PC-9 (cell line): ENCODE measurements around the gene C3orf18. TPM values are rescaled to one million over a fixed set of nuclear protein-coding genes. Genes with fewer than 3 reads are reported as not detected.

ENCODE experiments used
- BruUV-seq: library from RNA; stranded (reverse); fragments of 400-500 nt; replicated peaks from 2 replicates; lab custom pipeline; 2021; lab: Mats Ljungman, UMichigan
- CTCF ChIA-PET: fragments of 300-600 bp; sonication (Branson Sonifier 250); formaldehyde crosslinking; loops from one replicate; lab custom pipeline; 2022; ENCODE audit warnings: antibody characterized with exemption; lab: Charles Lee
- POLR2A ChIA-PET: fragments of 300-600 bp; sonication (Branson Sonifier 250); formaldehyde crosslinking; loops from one replicate; lab custom pipeline; 2022; ENCODE audit warnings: antibody characterized with exemption; ENCODE audit not compliant: unreplicated experiment; lab: Charles Lee
- DNase-seq, 2 experiments: peaks; one replicate each; pipeline versions ENCODE4 v3.0.0 to v3.0.0-alpha.2; 2015 to 2022; ENCODE audit warnings: mixed read lengths in 1 of 2
- H2AFZ ChIP-seq: fragments of 200-600 bp; sonication (generic); 2 replicates; pipeline ENCODE4 v1.8.1; 2017; ENCODE audit warnings: antibody characterized with exemption
- H3F3A ChIP-seq: fragments of 200-600 bp; sonication (generic); 2 replicates; pipeline ENCODE4 v1.8.1; 2017; ENCODE audit warnings: antibody characterized with exemption, mild to moderate bottlenecking, low read depth; ENCODE audit not compliant: insufficient read depth
- H3K27ac ChIP-seq: fragments of 200-600 bp; sonication (generic); 2 replicates; pipeline ENCODE4 v1.6.1; 2016; ENCODE audit warnings: mixed run types
- H3K27me3 ChIP-seq: fragments of 200-600 bp; sonication (generic); 2 replicates; pipeline ENCODE4 v1.6.1; 2016; ENCODE audit warnings: low read depth, mixed run types; ENCODE audit not compliant: insufficient read depth
- H3K36me3 ChIP-seq: fragments of 200-600 bp; sonication (generic); 2 replicates; pipeline ENCODE4 v1.6.1; 2016; ENCODE audit warnings: low read depth, mixed run types
- H3K4me1 ChIP-seq: fragments of 200-600 bp; sonication (generic); replicated peaks from 2 replicates; pipeline ENCODE4 v1.6.1; 2016; ENCODE audit warnings: mixed run types; ENCODE audit not compliant: insufficient read depth
- H3K4me2 ChIP-seq: fragments of 200-600 bp; sonication (generic); 2 replicates; pipeline ENCODE4 v1.6.1; 2017; ENCODE audit warnings: mixed run types
- H3K4me3 ChIP-seq: fragments of 200-600 bp; sonication (generic); 2 replicates; pipeline ENCODE4 v1.6.1; 2016; ENCODE audit warnings: mixed run types
- H3K79me2 ChIP-seq: fragments of 200-600 bp; sonication (generic); 2 replicates; pipeline ENCODE4 v1.6.1; 2017; ENCODE audit warnings: low read depth, mixed run types
- H3K9me2 ChIP-seq: fragments of 200-600 bp; sonication (generic); 2 replicates; pipeline ENCODE4 v1.8.1; 2017; ENCODE audit warnings: mild to moderate bottlenecking; ENCODE audit not compliant: insufficient read depth
- H3K9me3 ChIP-seq: fragments of 200-600 bp; sonication (generic); 2 replicates; pipeline ENCODE4 v1.8.1; 2016; ENCODE audit warnings: low read depth; ENCODE audit not compliant: insufficient read depth
- H4K20me1 ChIP-seq: fragments of 200-600 bp; sonication (generic); 2 replicates; pipeline ENCODE4 v1.8.1; 2017; ENCODE audit not compliant: insufficient read depth
- CTCF ChIP-seq: fragments of 200-600 bp; sonication (generic); conservative IDR thresholded peaks from 2 replicates; pipeline ENCODE4 v1.6.1; 2017; ENCODE audit warnings: mixed run types, antibody characterized with exemption, mild to moderate bottlenecking, moderate library complexity
- EZH2 ChIP-seq: fragments of 200-600 bp; sonication (generic); IDR thresholded peaks from 2 replicates; pipeline ENCODE4 v1.8.0; 2017; ENCODE audit warnings: antibody characterized with exemption, low read depth
- intact Hi-C: fragments of 100-400 bp; cut with micrococcal nuclease; formaldehyde crosslinking; loops from one replicate; pipeline ENCODE4 v1.10.0; 2022; ENCODE audit not compliant: unreplicated experiment
- total RNA-seq: library from RNA; stranded (reverse); gene quantifications from 2 replicates; pipeline ENCODE4 v1.2.3, GENCODE V29; 2021

C3orf18 gene
- total RNA-seq, 1 experiment from 2014 or later: 7.5 TPM

GRCh38 chr3:50574444-50574831 is 6.9 kb upstream of the C3orf18 start:
- H4K20me1 ChIP-seq: no peaks in the 10 kb centered on the region
- peaks cover 11% of the 10 kb centered on the region; the same call in 1 of the 2 replicates for H3K79me2 ChIP-seq
- BruUV-seq: no TSS peak
- ChIA-PET POLR2A (no interaction called here), CTCF (no interaction called here)
- TF ChIP-seq EZH2 (no peak), CTCF (no peak)
- H3K36me3 ChIP-seq: no peaks in the 10 kb centered on the region
- no peak for DNase-seq
- intact Hi-C loops: no loop called here
- no peak overlapping the region for H3K4me3 ChIP-seq
- no peak overlapping the region for H3K4me2 ChIP-seq
- H3K9me3 ChIP-seq: no peaks in the 10 kb centered on the region
- H2AFZ ChIP-seq: no peak overlapping the region
- no peaks in the 10 kb centered on the region for H3K9me2 ChIP-seq
- no peak overlapping the region for H3K27ac ChIP-seq
- peaks cover 7% of the 10 kb centered on the region; the same call in 1 of the 2 replicates for H3K4me1 ChIP-seq
- H3K27me3 ChIP-seq: no peaks in the 10 kb centered on the region
- H3F3A ChIP-seq: no peaks in the 10 kb centered on the region

- H2AFZ ChIP-seq: no peak overlapping the region
- ChIA-PET POLR2A (no interaction called here), CTCF (no interaction called here)
- no peaks in the 10 kb centered on the region for H4K20me1 ChIP-seq
- H3K79me2 ChIP-seq: peaks cover 11% of the 10 kb centered on the region; the same call in 1 of the 2 replicates
- H3K9me3 ChIP-seq: no peaks in the 10 kb centered on the region
- H3K27me3 ChIP-seq: no peaks in the 10 kb centered on the region
- H3K27ac ChIP-seq: no peak overlapping the region
- no peaks in the 10 kb centered on the region for H3K9me2 ChIP-seq
- DNase-seq: peak in 1 of 2 experiments; percentile 17
- no peak overlapping the region for H3K4me3 ChIP-seq
- TF ChIP-seq CTCF (no peak), EZH2 (no peak)
- H3K4me1 ChIP-seq: peaks cover 7% of the 10 kb centered on the region; the same call in 1 of the 2 replicates
- H3F3A ChIP-seq: no peaks in the 10 kb centered on the region; the same call in 1 of the 2 replicates
- no TSS peak for BruUV-seq
- no peaks in the 10 kb centered on the region for H3K36me3 ChIP-seq
- H3K4me2 ChIP-seq: no peak overlapping the region
- intact Hi-C loops: no loop called here
Measured at GRCh38 chr3:50573566-50574443, 6.3 kb upstream of the C3orf18 start.

- no peak overlapping the region for H3K4me3 ChIP-seq
- H2AFZ ChIP-seq: no peak overlapping the region
- no peaks in the 10 kb centered on the region for H3K27me3 ChIP-seq
- H3K9me2 ChIP-seq: no peaks in the 10 kb centered on the region
- intact Hi-C loops: loop anchor here (1.0 kb wide), 1 partner anchor 41 kb away; no protein-coding TSS in a partner anchor
- peaks cover 8% of the 10 kb centered on the region; the same call in 1 of the 2 replicates for H3F3A ChIP-seq
- H3K4me2 ChIP-seq: no peak overlapping the region
- no peaks in the 10 kb centered on the region for H3K9me3 ChIP-seq
- H3K79me2 ChIP-seq: peaks cover 11% of the 10 kb centered on the region; the same call in 1 of the 2 replicates
- no peak for TF ChIP-seq EZH2
- no peak for TF ChIP-seq CTCF
- no peak overlapping the region for H3K27ac ChIP-seq
- ChIA-PET POLR2A (interaction anchor here (0.6 kb wide), 1 partner anchor 812 kb away, joined by 5 read pairs; the partner anchor contains the start of gene MANF), CTCF (interaction anchor here (0.6 kb wide), 2 partner anchors 812 to 1154 kb away, joined by 3 to 12 read pairs; partner anchors contain the start of gene MANF)
- peaks cover 7% of the 10 kb centered on the region; the same call in 1 of the 2 replicates for H3K4me1 ChIP-seq
- no peaks in the 10 kb centered on the region for H3K36me3 ChIP-seq
- DNase-seq: peak in 1 of 2 experiments; percentile 4
- no TSS peak for BruUV-seq
- no peaks in the 10 kb centered on the region for H4K20me1 ChIP-seq
Measured at GRCh38 chr3:50572801-50573371, 5.3 kb upstream of the C3orf18 start.
